Measurements from ENCODE around the gene PFKFB4.
"Not testable (repeated sequence)": the region's sequence is repeated elsewhere in the genome, so short reads cannot be mapped to it uniquely, and the experiment has no call there.

PFKFB4 gene

DNA sequence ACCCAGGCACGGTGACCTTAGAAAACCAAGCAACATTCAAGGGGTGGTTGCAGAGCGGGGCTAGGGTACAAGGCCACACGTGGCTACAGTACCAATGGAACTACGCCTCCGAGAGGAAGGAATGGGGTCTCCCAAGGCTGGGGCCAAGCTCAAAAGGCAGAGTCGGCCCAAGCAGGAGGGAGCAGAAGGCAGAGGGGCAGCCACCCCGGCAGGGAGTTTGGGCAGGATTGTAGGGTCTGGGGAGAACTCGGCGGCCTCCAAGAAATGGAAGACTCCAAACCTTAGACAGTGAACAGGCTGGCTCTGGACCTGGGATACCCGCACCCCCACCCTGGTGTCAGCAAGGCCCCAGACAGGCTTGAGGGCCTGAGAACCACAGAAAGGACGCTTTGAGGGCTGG lies 81.4 kb downstream of the PFKFB4 start:
- H3K4me3 ChIP-seq (ENCODE audit: control insufficient read depth, low read depth, low read length): no peak overlapping the region
- no peak for DNase-seq (ENCODE audit: low read depth)
- TF ChIP-seq, protein P1, sequence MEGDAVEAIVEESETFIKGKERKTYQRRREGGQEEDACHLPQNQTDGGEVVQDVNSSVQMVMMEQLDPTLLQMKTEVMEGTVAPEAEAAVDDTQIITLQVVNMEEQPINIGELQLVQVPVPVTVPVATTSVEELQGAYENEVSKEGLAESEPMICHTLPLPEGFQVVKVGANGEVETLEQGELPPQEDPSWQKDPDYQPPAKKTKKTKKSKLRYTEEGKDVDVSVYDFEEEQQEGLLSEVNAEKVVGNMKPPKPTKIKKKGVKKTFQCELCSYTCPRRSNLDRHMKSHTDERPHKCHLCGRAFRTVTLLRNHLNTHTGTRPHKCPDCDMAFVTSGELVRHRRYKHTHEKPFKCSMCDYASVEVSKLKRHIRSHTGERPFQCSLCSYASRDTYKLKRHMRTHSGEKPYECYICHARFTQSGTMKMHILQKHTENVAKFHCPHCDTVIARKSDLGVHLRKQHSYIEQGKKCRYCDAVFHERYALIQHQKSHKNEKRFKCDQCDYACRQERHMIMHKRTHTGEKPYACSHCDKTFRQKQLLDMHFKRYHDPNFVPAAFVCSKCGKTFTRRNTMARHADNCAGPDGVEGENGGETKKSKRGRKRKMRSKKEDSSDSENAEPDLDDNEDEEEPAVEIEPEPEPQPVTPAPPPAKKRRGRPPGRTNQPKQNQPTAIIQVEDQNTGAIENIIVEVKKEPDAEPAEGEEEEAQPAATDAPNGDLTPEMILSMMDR (IDR thresholded peaks at IDR 0.05; ENCODE audit: control insufficient read depth, insufficient read depth, low read depth, low read length, missing control alignments): no peak

DNA sequence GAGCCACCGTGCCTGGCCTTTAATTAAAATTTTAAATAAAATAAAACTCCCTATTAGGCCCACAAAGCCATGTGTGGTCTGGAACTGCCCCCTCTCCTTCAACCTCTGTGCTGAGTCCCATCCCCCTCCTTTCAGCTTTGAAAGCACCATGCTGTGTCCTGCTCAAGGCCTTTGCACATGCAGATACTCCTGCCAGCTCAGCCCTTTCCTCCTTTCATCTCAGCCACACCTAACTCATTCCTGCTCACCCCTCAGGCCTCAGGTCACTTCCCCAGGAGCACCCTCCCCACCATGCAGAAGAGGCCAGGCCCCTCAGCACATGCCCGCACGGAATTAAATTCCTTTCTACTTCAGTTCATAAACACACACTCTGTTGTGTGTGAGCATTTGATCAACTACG lies 82.0 kb downstream of the PFKFB4 start:
- no peak for DNase-seq (ENCODE audit: low read depth)

DNA sequence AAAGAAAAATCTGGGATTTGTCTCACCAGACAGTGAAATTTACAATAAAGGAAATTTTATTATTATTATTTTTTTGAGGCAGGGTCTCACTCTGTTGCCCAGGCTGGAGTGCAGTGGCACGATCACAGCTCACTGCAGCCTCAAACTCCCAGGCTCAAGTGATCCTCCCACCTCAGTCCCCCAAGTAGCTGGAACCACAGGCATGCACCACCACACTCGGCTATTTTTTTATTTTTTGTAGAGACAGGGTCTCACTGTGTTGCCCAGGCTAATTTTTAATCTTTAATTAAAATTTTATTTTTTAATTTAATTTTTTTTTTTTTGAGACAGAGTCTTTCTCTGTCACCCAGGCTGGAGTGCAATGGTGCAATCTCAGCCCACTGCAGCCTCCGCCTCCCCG lies 82.6 kb downstream of the PFKFB4 start:
- H3K4me3 ChIP-seq (ENCODE audit: control insufficient read depth, low read depth, low read length); DNase-seq (ENCODE audit: low read depth): not testable (repeated sequence)

More for the DNA sequence above, 82.0 kb downstream of the PFKFB4 start:
- no peak overlapping the region for H3K4me3 ChIP-seq (ENCODE audit: control insufficient read depth, low read depth, low read length)
- TF ChIP-seq, protein P1 (IDR thresholded peaks at IDR 0.05; ENCODE audit: control insufficient read depth, insufficient read depth, low read depth, low read length, missing control alignments): no peak

DNA sequence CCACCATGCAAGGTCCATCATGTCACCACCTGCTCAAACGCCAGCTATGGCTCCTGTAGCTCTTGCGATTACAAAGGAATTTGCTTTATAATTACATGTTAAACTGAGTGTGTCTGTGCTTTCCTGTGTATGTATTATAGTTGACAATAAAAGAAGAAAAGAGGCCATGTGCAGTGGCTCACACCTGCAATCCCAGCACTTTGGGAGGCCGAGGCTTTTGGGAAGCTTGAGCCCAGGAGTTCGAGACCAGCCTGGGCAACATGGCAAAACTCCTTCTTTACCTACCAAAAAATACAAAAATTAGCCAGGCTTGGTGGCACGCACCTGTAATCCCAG lies 83.0 kb downstream of the PFKFB4 start:
- TF ChIP-seq, protein P1 (IDR thresholded peaks at IDR 0.05; ENCODE audit: control insufficient read depth, insufficient read depth, low read depth, low read length, missing control alignments): no peak
- DNase-seq (ENCODE audit: low read depth): no peak
- no peak overlapping the region for H3K4me3 ChIP-seq (ENCODE audit: control insufficient read depth, low read depth, low read length)

DNA sequence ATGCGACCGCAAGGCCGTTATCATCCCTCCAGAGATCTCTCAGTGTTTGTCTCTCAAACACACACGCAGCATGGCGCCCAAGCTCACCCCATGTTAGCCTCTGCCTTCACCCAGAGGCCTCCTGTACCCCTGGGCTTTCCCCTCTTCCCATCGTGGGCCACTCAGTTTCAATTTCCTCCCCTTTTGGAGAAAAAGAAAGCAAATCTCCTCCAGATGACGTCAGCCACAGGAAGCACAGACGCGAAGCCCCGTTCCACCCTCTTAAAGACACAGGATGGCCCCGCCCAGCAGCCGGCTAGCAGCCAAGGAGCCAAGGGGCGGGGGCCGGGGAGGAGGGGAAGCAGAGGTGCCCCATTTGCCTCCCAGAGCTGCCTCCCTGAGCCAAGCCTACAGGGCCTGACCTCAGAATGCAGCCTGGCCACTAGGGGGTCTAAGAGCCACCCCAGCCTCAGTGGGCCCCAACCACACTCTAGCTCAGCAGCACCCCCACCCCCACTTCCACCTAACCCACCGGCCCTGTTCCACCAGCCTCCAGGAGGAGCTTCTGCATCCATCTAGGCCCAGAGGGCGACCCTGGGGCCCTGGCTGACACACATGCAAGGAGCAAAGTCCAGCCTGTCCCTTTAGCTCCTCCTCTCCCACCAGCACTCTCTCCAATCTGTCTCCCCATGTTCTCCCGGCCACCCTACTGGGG lies 83.5 kb downstream of the PFKFB4 start:
- TF ChIP-seq, protein P1 (IDR thresholded peaks at IDR 0.05; ENCODE audit: control insufficient read depth, insufficient read depth, low read depth, low read length, missing control alignments): peak; percentile 51
- DNase-seq (ENCODE audit: low read depth): peak; percentile 63
- peak overlapping the region; percentile 74 for H3K4me3 ChIP-seq (ENCODE audit: control insufficient read depth, low read depth, low read length)

DNA sequence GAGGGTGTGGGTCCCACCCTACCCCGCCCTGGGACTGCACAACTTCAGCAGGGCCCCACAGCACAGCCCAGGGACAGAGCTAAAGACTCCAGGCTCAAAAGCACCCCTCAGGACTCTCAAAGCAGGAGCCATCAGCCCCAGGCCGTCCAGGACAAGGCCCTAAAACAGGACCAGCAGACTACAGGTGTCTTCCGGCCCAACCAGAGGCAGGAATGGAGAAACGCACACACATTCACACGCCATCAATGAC lies 84.0 kb downstream of the PFKFB4 start:
- TF ChIP-seq, protein P1 (IDR thresholded peaks at IDR 0.05; ENCODE audit: control insufficient read depth, insufficient read depth, low read depth, low read length, missing control alignments): no peak
- peak overlapping the region; percentile 74 for H3K4me3 ChIP-seq (ENCODE audit: control insufficient read depth, low read depth, low read length)
- DNase-seq (ENCODE audit: low read depth): no peak

DNA sequence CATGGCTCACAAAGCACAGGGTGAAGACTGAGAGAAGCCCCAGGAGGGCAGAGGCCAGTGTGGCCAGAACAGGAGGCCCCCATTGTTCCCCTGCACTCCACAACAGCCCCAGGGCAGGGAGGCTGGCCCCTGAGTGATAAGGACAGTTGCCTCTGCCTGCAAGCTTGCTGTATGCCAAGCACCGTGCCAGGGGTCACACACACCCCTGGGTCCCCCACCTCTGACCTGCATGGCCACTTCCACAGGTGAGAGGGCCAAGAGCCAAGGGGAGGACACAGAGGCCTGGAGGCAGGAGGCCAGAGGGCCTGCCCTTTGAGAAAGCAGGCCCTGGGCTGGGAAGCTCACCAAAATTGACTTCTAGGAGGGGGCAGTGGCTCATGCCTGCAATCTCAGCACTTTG lies 86.3 kb downstream of the PFKFB4 start:
- TF ChIP-seq, protein P1 (IDR thresholded peaks at IDR 0.05; ENCODE audit: control insufficient read depth, insufficient read depth, low read depth, low read length, missing control alignments): no peak
- no peak for DNase-seq (ENCODE audit: low read depth)
- no peak overlapping the region for H3K4me3 ChIP-seq (ENCODE audit: control insufficient read depth, low read depth, low read length)

Data from AG09309 (cell line).